Ectodermal cell (in vitro differentiated cells): ENCODE measurements around the gene SMURF1. TPM values are rescaled to one million over a fixed set of nuclear protein-coding genes. Genes with fewer than 3 reads are reported as not detected.

Source experiments
- H3K27ac ChIP-seq: 2 replicates; pipeline ENCODE4 v1.7.0; 2013; ENCODE audit warnings: mild to moderate bottlenecking, low read depth, low read length; ENCODE audit not compliant: insufficient read depth, poor library complexity, severe bottlenecking
- H3K27me3 ChIP-seq: 2 replicates; pipeline ENCODE4 v1.7.0; 2013; ENCODE audit warnings: mild to moderate bottlenecking, low read length; ENCODE audit not compliant: insufficient read depth, control insufficient read depth, poor library complexity, severe bottlenecking
- H3K36me3 ChIP-seq: one replicate; pipeline ENCODE4 v1.7.0; 2013; ENCODE audit warnings: low read length; ENCODE audit not compliant: control insufficient read depth, insufficient read depth
- H3K4me1 ChIP-seq: one replicate; pipeline ENCODE4 v1.7.0; 2013; ENCODE audit warnings: low read length; ENCODE audit not compliant: control insufficient read depth, insufficient read depth
- H3K4me3 ChIP-seq: 2 replicates; pipeline ENCODE4 v1.7.0; 2013; ENCODE audit warnings: low read depth, low read length, control low read depth; ENCODE audit not compliant: insufficient read depth
- H3K9me3 ChIP-seq: 2 replicates; pipeline ENCODE4 v1.7.0; 2013; ENCODE audit warnings: mild to moderate bottlenecking, low read length, moderate library complexity; ENCODE audit not compliant: control insufficient read depth
- WGBS, 2 experiments: methylation state at CpG; one replicate each; pipeline ENCODE4 v1.1.7; 2013; ENCODE audit warnings: missing lambda C conversion rate in 2 of 2; 5-methylcytosine and 5-hydroxymethylcytosine counted together
- polyA plus RNA-seq, 4 experiments: library from polyadenylated mRNA; stranded (reverse); fragments of 50-300 nt; gene quantifications; one replicate each; pipeline ENCODE4 v1.2.3, GENCODE V29; 2013

Gene SMURF1
- polyA plus RNA-seq (2013, experiment 1 of 4): 32.1 TPM
- 37.5 TPM for polyA plus RNA-seq (2013, experiment 2 of 4)
- polyA plus RNA-seq (2013, experiment 3 of 4): 21.8 TPM
- 25.4 TPM for polyA plus RNA-seq (2013, experiment 4 of 4)

- H3K4me3 ChIP-seq: peak within 1 kb of the TSS; percentile 81
Measured at GRCh38 chr7:99143853-99144672, at the start of gene SMURF1. Gene SMURF1 (minus strand): TSS chr7:99144108. CDS start chr7:99143780, 328 bp downstream.

GRCh38 chr7:99191869-99192596, 48.1 kb upstream of the SMURF1 start:
- WGBS, 2 experiments: 91 to 92% methylated on average over 5 of the region's 5 CpGs
- Histone ChIP-seq H3K27ac (no peak overlapping the region), H3K9me3 (no peaks in the 10 kb centered on the region), H3K36me3 (no peaks in the 10 kb centered on the region), H3K4me3 (no peak overlapping the region), H3K27me3 (no peaks in the 10 kb centered on the region), H3K4me1 (no peaks in the 10 kb centered on the region)

More at GRCh38 chr7:99143853-99144672, at the start of gene SMURF1:
- peak within 1 kb of the TSS; percentile 84 for H3K27ac ChIP-seq
- H3K36me3 ChIP-seq: no peaks in the 10 kb centered on the region
- no peaks in the 10 kb centered on the region for H3K9me3 ChIP-seq
- peaks cover 20% of the 10 kb centered on the region for H3K4me1 ChIP-seq
- no peaks in the 10 kb centered on the region for H3K27me3 ChIP-seq
- WGBS, 2 experiments: 2% methylated on average over 94 of the region's 94 CpGs

GRCh38 chr7:99190359-99191009, 46.6 kb upstream of the SMURF1 start:
- Histone ChIP-seq H3K4me3 (no peak overlapping the region), H3K9me3 (no peaks in the 10 kb centered on the region), H3K36me3 (no peaks in the 10 kb centered on the region), H3K27me3 (no peaks in the 10 kb centered on the region), H3K27ac (no peak overlapping the region), H3K4me1 (no peaks in the 10 kb centered on the region)
- 85 to 91% methylated on average over 7 of the region's 7 CpGs for WGBS, 2 experiments

GRCh38 chr7:99189222-99189621, 45.3 kb upstream of the SMURF1 start:
- no peaks in the 10 kb centered on the region for H3K27me3 ChIP-seq
- H3K36me3 ChIP-seq: no peaks in the 10 kb centered on the region
- no peak overlapping the region for H3K27ac ChIP-seq
- WGBS, 2 experiments: 85 to 90% methylated on average over 1 of the region's 1 CpG
- no peaks in the 10 kb centered on the region for H3K4me1 ChIP-seq
- H3K4me3 ChIP-seq: no peak overlapping the region
- H3K9me3 ChIP-seq: no peaks in the 10 kb centered on the region

GRCh38 chr7:99188221-99188620, 44.3 kb upstream of the SMURF1 start:
- Histone ChIP-seq H3K36me3 (no peaks in the 10 kb centered on the region), H3K27me3 (no peaks in the 10 kb centered on the region), H3K4me3 (no peak overlapping the region), H3K4me1 (no peaks in the 10 kb centered on the region), H3K9me3 (no peaks in the 10 kb centered on the region), H3K27ac (no peak overlapping the region)
- WGBS, 2 experiments: 95 to 97% methylated on average over 15 of the region's 15 CpGs

- no peaks in the 10 kb centered on the region for H3K9me3 ChIP-seq
- no peak overlapping the region for H3K4me3 ChIP-seq
- no peaks in the 10 kb centered on the region for H3K27me3 ChIP-seq
- H3K27ac ChIP-seq: no peak overlapping the region
- no peaks in the 10 kb centered on the region for H3K4me1 ChIP-seq
- no peaks in the 10 kb centered on the region for H3K36me3 ChIP-seq
- WGBS, 2 experiments: 81 to 85% methylated on average over 15 of the region's 15 CpGs
Measured at GRCh38 chr7:99184532-99185218, 40.8 kb upstream of the SMURF1 start.

- Histone ChIP-seq H3K27ac (no peak overlapping the region), H3K27me3 (no peaks in the 10 kb centered on the region), H3K4me1 (no peaks in the 10 kb centered on the region), H3K36me3 (no peaks in the 10 kb centered on the region), H3K4me3 (no peak overlapping the region), H3K9me3 (no peaks in the 10 kb centered on the region)
- 88% methylated on average over 12 of the region's 12 CpGs for WGBS, 2 experiments
Measured at GRCh38 chr7:99180067-99180650, 36.3 kb upstream of the SMURF1 start.

- no peaks in the 10 kb centered on the region for H3K27me3 ChIP-seq
- H3K27ac ChIP-seq: no peak overlapping the region
- no peak overlapping the region for H3K4me3 ChIP-seq
- no peaks in the 10 kb centered on the region for H3K36me3 ChIP-seq
- no peaks in the 10 kb centered on the region for H3K4me1 ChIP-seq
- 93% methylated on average over 10 of the region's 10 CpGs for WGBS, 2 experiments
- H3K9me3 ChIP-seq: no peaks in the 10 kb centered on the region
Measured at GRCh38 chr7:99177165-99177564, 33.3 kb upstream of the SMURF1 start.

GRCh38 chr7:99173787-99174186, 29.9 kb upstream of the SMURF1 start:
- H3K4me1 ChIP-seq: no peaks in the 10 kb centered on the region
- H3K27ac ChIP-seq: no peak overlapping the region
- H3K4me3 ChIP-seq: no peak overlapping the region
- H3K27me3 ChIP-seq: no peaks in the 10 kb centered on the region
- WGBS, 2 experiments: 91% methylated on average over 6 of the region's 6 CpGs
- H3K9me3 ChIP-seq: no peaks in the 10 kb centered on the region
- H3K36me3 ChIP-seq: no peaks in the 10 kb centered on the region
